ENCODE data around the gene CBFB. TPM values are rescaled to one million over a fixed set of nuclear protein-coding genes. Genes with fewer than 3 reads are reported as not detected.

The CBFB gene
- total RNA-seq, 2 donors from 2014 or later: 25.7 to 49.3 TPM

GRCh38 chr16:67091906-67092566 is 63.1 kb downstream of the CBFB start:
- H3K9me3 ChIP-seq: no peaks in the 10 kb centered on the region
- no peaks in the 10 kb centered on the region for H3K27me3 ChIP-seq
- no peaks in the 10 kb centered on the region for H3K4me1 ChIP-seq
- H3K4me3 ChIP-seq: no peak overlapping the region
- no peak for TF ChIP-seq CTCF (IDR thresholded peaks at IDR 0.05)
- H3K36me3 ChIP-seq: no peaks in the 10 kb centered on the region
- no peak for DNase-seq (ENCODE audit: low spot score)
- H3K27ac ChIP-seq: no peak overlapping the region

GRCh38 chr16:67093098-67093726 is 64.3 kb downstream of the CBFB start:
- Histone ChIP-seq H3K4me3 (no peak overlapping the region), H3K27me3 (no peaks in the 10 kb centered on the region), H3K4me1 (no peaks in the 10 kb centered on the region), H3K27ac (no peak overlapping the region), H3K36me3 (no peaks in the 10 kb centered on the region), H3K9me3 (no peaks in the 10 kb centered on the region)
- DNase-seq (ENCODE audit: low spot score): no peak
- no peak for TF ChIP-seq CTCF (IDR thresholded peaks at IDR 0.05)

- H3K27ac ChIP-seq: no peak overlapping the region
- DNase-seq (ENCODE audit: low spot score): no peak
- no peaks in the 10 kb centered on the region for H3K27me3 ChIP-seq
- H3K4me1 ChIP-seq: no peaks in the 10 kb centered on the region
- no peak for TF ChIP-seq CTCF (IDR thresholded peaks at IDR 0.05)
- peaks cover 18% of the 10 kb centered on the region for H3K36me3 ChIP-seq
- H3K9me3 ChIP-seq: no peaks in the 10 kb centered on the region
- no peak overlapping the region for H3K4me3 ChIP-seq
Observed at GRCh38 chr16:67098599-67098998, 69.7 kb downstream of the CBFB start.

GRCh38 chr16:67100569-67101310 is 71.8 kb downstream of the CBFB start:
- Histone ChIP-seq H3K4me3 (no peak overlapping the region), H3K9me3 (no peaks in the 10 kb centered on the region), H3K27me3 (no peaks in the 10 kb centered on the region), H3K36me3 (peaks cover 18% of the 10 kb centered on the region), H3K27ac (no peak overlapping the region), H3K4me1 (no peaks in the 10 kb centered on the region)
- no peak for DNase-seq (ENCODE audit: low spot score)
- no peak for TF ChIP-seq CTCF (IDR thresholded peaks at IDR 0.05)

GRCh38 chr16:67101311-67102082 is 72.5 kb downstream of the CBFB start:
- no peaks in the 10 kb centered on the region for H3K9me3 ChIP-seq
- no peaks in the 10 kb centered on the region for H3K4me1 ChIP-seq
- no peak overlapping the region for H3K27ac ChIP-seq
- TF ChIP-seq CTCF (IDR thresholded peaks at IDR 0.05): no peak
- no peaks in the 10 kb centered on the region for H3K27me3 ChIP-seq
- DNase-seq (ENCODE audit: low spot score): no peak
- peaks cover 18% of the 10 kb centered on the region for H3K36me3 ChIP-seq
- no peak overlapping the region for H3K4me3 ChIP-seq
